Measurements from ENCODE around the gene RIC8A. TPM values are rescaled to one million over a fixed set of nuclear protein-coding genes. Genes with fewer than 3 reads are reported as not detected.

The RIC8A gene
- total RNA-seq, 2 experiments from 2014 or later: 97.6 to 125 TPM

- peaks cover 21% of the 10 kb centered on the region for H3K4me1 ChIP-seq (ENCODE audit: insufficient read depth, low read length, poor library complexity, severe bottlenecking)
- no peaks in the 10 kb centered on the region for H3K9me3 ChIP-seq (ENCODE audit: low read length)
- H3K4me2 ChIP-seq (ENCODE audit: low read length): peak overlapping the region; percentile 90; the same call in 1 of the 2 replicates
- ChIA-PET POLR2A (no interaction called here), CTCF (ENCODE audit: unreplicated experiment) (no interaction called here)
- H3K36me3 ChIP-seq (ENCODE audit: insufficient read depth, low read length): peaks cover 64% of the 10 kb centered on the region
- no peak for DNase-seq (ENCODE audit: low spot score)
- H3K79me2 ChIP-seq (ENCODE audit: insufficient read depth, low read depth, low read length): peaks cover 36% of the 10 kb centered on the region
- BruUV-seq (replicated peaks): no TSS peak
- intact Hi-C loops (cut with micrococcal nuclease; ENCODE audit: unreplicated experiment): no loop called here
- H3K4me3 ChIP-seq (ENCODE audit: low read depth, low read length, poor library complexity, severe bottlenecking): no peak overlapping the region
- TF ChIP-seq CTCF (conservative IDR thresholded peaks at IDR 0.05; ENCODE audit: low read length) (no peak), EZH2phosphoT487 (IDR thresholded peaks at IDR 0.05; ENCODE audit: borderline replicate concordance, low read depth, low read length) (no peak)
- no peak overlapping the region for H2AFZ ChIP-seq (ENCODE audit: low read length)
- no peaks in the 10 kb centered on the region for H4K20me1 ChIP-seq (ENCODE audit: insufficient read depth, low read length)
- H3K9me2 ChIP-seq (ENCODE audit: insufficient read depth, low read length): no peaks in the 10 kb centered on the region
- H3K27ac ChIP-seq (ENCODE audit: low read depth, low read length, poor library complexity, severe bottlenecking): no peak overlapping the region
Observed at GRCh38 chr11:210803-211180, 3.3 kb downstream of the RIC8A start.

GRCh38 chr11:211295-211694, 3.8 kb downstream of the RIC8A start:
- no peak overlapping the region for H3K4me3 ChIP-seq (ENCODE audit: low read depth, low read length, poor library complexity, severe bottlenecking)
- H2AFZ ChIP-seq (ENCODE audit: low read length): no peak overlapping the region
- no TSS peak for BruUV-seq (replicated peaks)
- no peaks in the 10 kb centered on the region for H4K20me1 ChIP-seq (ENCODE audit: insufficient read depth, low read length)
- H3K27ac ChIP-seq (ENCODE audit: low read depth, low read length, poor library complexity, severe bottlenecking): no peak overlapping the region
- POLR2A ChIA-PET: no interaction called here
- no peaks in the 10 kb centered on the region for H3K9me3 ChIP-seq (ENCODE audit: low read length)
- H3K36me3 ChIP-seq (ENCODE audit: insufficient read depth, low read length): peaks cover 67% of the 10 kb centered on the region
- no peak for DNase-seq (ENCODE audit: low spot score)
- H3K4me2 ChIP-seq (ENCODE audit: low read length): no peak overlapping the region
- H3K79me2 ChIP-seq (ENCODE audit: insufficient read depth, low read depth, low read length): peaks cover 31% of the 10 kb centered on the region
- TF ChIP-seq CTCF (conservative IDR thresholded peaks at IDR 0.05; ENCODE audit: low read length): no peak
- no peak for TF ChIP-seq EZH2phosphoT487 (IDR thresholded peaks at IDR 0.05; ENCODE audit: borderline replicate concordance, low read depth, low read length)
- CTCF ChIA-PET (ENCODE audit: unreplicated experiment): no interaction called here
- no peaks in the 10 kb centered on the region for H3K9me2 ChIP-seq (ENCODE audit: insufficient read depth, low read length)
- H3K4me1 ChIP-seq (ENCODE audit: insufficient read depth, low read length, poor library complexity, severe bottlenecking): peaks cover 16% of the 10 kb centered on the region
- intact Hi-C loops (cut with micrococcal nuclease; ENCODE audit: unreplicated experiment): no loop called here

GRCh38 chr11:211741-212140, 4.2 kb downstream of the RIC8A start:
- POLR2A ChIA-PET: no interaction called here
- Histone ChIP-seq H3K9me2 (ENCODE audit: insufficient read depth, low read length) (no peaks in the 10 kb centered on the region), H3K79me2 (ENCODE audit: insufficient read depth, low read depth, low read length) (peaks cover 27% of the 10 kb centered on the region), H3K4me3 (ENCODE audit: low read depth, low read length, poor library complexity, severe bottlenecking) (no peak overlapping the region), H3K4me2 (ENCODE audit: low read length) (no peak overlapping the region), H3K9me3 (ENCODE audit: low read length) (no peaks in the 10 kb centered on the region), H2AFZ (ENCODE audit: low read length) (no peak overlapping the region), H4K20me1 (ENCODE audit: insufficient read depth, low read length) (no peaks in the 10 kb centered on the region), H3K36me3 (ENCODE audit: insufficient read depth, low read length) (peaks cover 71% of the 10 kb centered on the region), H3K4me1 (ENCODE audit: insufficient read depth, low read length, poor library complexity, severe bottlenecking) (peaks cover 14% of the 10 kb centered on the region), H3K27ac (ENCODE audit: low read depth, low read length, poor library complexity, severe bottlenecking) (no peak overlapping the region)
- CTCF ChIA-PET (ENCODE audit: unreplicated experiment): no interaction called here
- BruUV-seq (replicated peaks): no TSS peak
- intact Hi-C loops (cut with micrococcal nuclease; ENCODE audit: unreplicated experiment): no loop called here
- DNase-seq (ENCODE audit: low spot score): no peak
- TF ChIP-seq EZH2phosphoT487 (IDR thresholded peaks at IDR 0.05; ENCODE audit: borderline replicate concordance, low read depth, low read length) (no peak), CTCF (conservative IDR thresholded peaks at IDR 0.05; ENCODE audit: low read length) (no peak)

All from OCI-LY7 (cell line).